HG02759 (cell line): ENCODE data around the gene PHF14.
A peak's percentile ranks its signal among the peaks of the same experiment; 100 is the strongest.
"Not testable (repeated sequence)": the region's sequence is repeated elsewhere in the genome, so short reads cannot be mapped to it uniquely, and the experiment has no call there.

ENCODE experiments used
- ATAC-seq: cut with Tn5 transposase; IDR thresholded peaks from one replicate; pipeline ENCODE4 v1.9.1; 2021; ENCODE audit warnings: mild to moderate bottlenecking, moderate library complexity; ENCODE audit not compliant: unreplicated experiment

PHF14 gene

GRCh38 chr7:10973942-10974911 lies 555 bp downstream of the PHF14 start:
- ATAC-seq, result peak; percentile 26

- no peak for ATAC-seq
These were observed 3.4 kb downstream of the PHF14 start for GRCh38 chr7:10977113-10977512.

- no peak for ATAC-seq
These were observed 7.6 kb downstream of the PHF14 start for GRCh38 chr7:10981317-10981716.

GRCh38 chr7:10990748-10991147 lies 17.1 kb downstream of the PHF14 start:
- not testable (repeated sequence) for ATAC-seq

GRCh38 chr7:10995482-10996166 lies 22.0 kb downstream of the PHF14 start:
- ATAC-seq, result not testable (repeated sequence)

- ATAC-seq, result no peak
These were observed 25.5 kb downstream of the PHF14 start for GRCh38 chr7:10998996-10999757.

- ATAC-seq, result peak; percentile 50
These were observed 31.5 kb downstream of the PHF14 start for GRCh38 chr7:11005202-11005601.

- no peak for ATAC-seq
These were observed 32.6 kb downstream of the PHF14 start for GRCh38 chr7:11006291-11006690.

- ATAC-seq, result no peak
These were observed 36.0 kb downstream of the PHF14 start for GRCh38 chr7:11009631-11010030.

GRCh38 chr7:11021468-11021867 lies 47.8 kb downstream of the PHF14 start:
- no peak for ATAC-seq

- ATAC-seq, result no peak
These were observed 53.0 kb downstream of the PHF14 start for GRCh38 chr7:11026452-11027359.

GRCh38 chr7:11035661-11036060 lies 62.0 kb downstream of the PHF14 start:
- ATAC-seq, result no peak

- no peak for ATAC-seq
These were observed 66.3 kb downstream of the PHF14 start for GRCh38 chr7:11039974-11040373.

- no peak for ATAC-seq
These were observed 80.4 kb downstream of the PHF14 start for GRCh38 chr7:11054033-11054432.

- no peak for ATAC-seq
These were observed 87.2 kb downstream of the PHF14 start for GRCh38 chr7:11060893-11061292.

- no peak for ATAC-seq
These were observed 88.4 kb downstream of the PHF14 start for GRCh38 chr7:11062110-11062509.

- no peak for ATAC-seq
These were observed 95.9 kb downstream of the PHF14 start for GRCh38 chr7:11069591-11069990.

- ATAC-seq, result no peak
These were observed 104.1 kb downstream of the PHF14 start for GRCh38 chr7:11077816-11078215.

GRCh38 chr7:11078247-11078834 lies 104.7 kb downstream of the PHF14 start:
- ATAC-seq, result no peak

- ATAC-seq, result no peak
These were observed 106.2 kb downstream of the PHF14 start for GRCh38 chr7:11079907-11080306.
